ENCODE results near the gene CSNK1G2. TPM values are rescaled to one million over a fixed set of nuclear protein-coding genes. Genes with fewer than 3 reads are reported as not detected.

CSNK1G2 gene
- total RNA-seq, 1 experiment from 2014 or later = 126 TPM

DNA sequence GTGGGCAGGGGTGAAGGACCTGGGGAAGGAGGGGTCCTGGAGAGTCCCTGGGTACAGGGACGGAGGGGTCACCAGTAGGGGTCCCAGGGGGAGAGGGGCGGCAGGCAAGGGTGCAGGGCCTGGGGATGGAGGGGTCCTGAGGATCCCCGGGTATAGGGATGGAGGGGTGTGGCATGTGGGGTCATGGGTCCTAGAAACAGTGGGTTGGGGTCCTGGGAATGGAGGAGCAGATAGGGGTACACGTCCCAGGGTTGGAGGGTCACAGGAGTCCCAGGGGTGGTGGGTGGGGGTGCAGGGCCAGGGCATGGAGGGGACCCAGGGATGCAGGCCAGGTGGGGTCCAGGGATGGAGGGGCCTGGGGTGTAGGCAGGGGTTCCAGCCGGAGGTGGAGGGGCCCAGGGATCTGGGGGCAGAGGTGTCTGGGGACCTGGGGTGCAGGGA is 73.2 kb downstream of the CSNK1G2 start:
- ChIA-PET CTCF (no interaction called here), POLR2A (no interaction called here)
- H3K4me3 Mint-ChIP-seq = peak overlapping the region; percentile 56; the same call in 1 of the 2 replicates
- H3K36me3 Mint-ChIP-seq = peaks cover 21% of the 10 kb centered on the region
- H3K4me1 Mint-ChIP-seq = peaks cover 4% of the 10 kb centered on the region
- no peaks in the 10 kb centered on the region for H3K9me3 Mint-ChIP-seq
- no peak for DNase-seq (ENCODE audit: low spot score)
- no peak for ATAC-seq
- H3K27ac Mint-ChIP-seq = no peak overlapping the region
- H3K27me3 Mint-ChIP-seq (ENCODE audit: low read depth) = peaks cover 4% of the 10 kb centered on the region; the same call in 1 of the 2 replicates
- TF ChIP-seq GABPB1 (CRISPR knock-in tag; IDR thresholded peaks at IDR 0.05) (no peak), ZNF532 (CRISPR knock-in tag; IDR thresholded peaks at IDR 0.05; ENCODE audit: borderline replicate concordance) (no peak), PRRX2 (CRISPR knock-in tag; IDR thresholded peaks at IDR 0.05) (no peak), ZBTB43 (CRISPR knock-in tag; IDR thresholded peaks at IDR 0.05) (no peak), OVOL2 (CRISPR knock-in tag; IDR thresholded peaks at IDR 0.05; ENCODE audit: borderline replicate concordance) (no peak), ZNF423 (CRISPR knock-in tag; IDR thresholded peaks at IDR 0.05) (no peak), E2F4 (CRISPR knock-in tag; IDR thresholded peaks at IDR 0.05; ENCODE audit: borderline replicate concordance, low read depth) (no peak), MYBL2 (CRISPR knock-in tag; IDR thresholded peaks at IDR 0.05) (no peak), STAT6 (CRISPR knock-in tag; conservative IDR thresholded peaks at IDR 0.05; ENCODE audit: low read depth) (no peak), CREB1 (CRISPR knock-in tag; IDR thresholded peaks at IDR 0.05) (no peak), NFYB (CRISPR knock-in tag; conservative IDR thresholded peaks at IDR 0.05; ENCODE audit: low read depth) (no peak), JAZF1 (CRISPR knock-in tag; IDR thresholded peaks at IDR 0.05) (no peak), SP1 (CRISPR knock-in tag; conservative IDR thresholded peaks at IDR 0.05) (no peak)
- TF ChIP-seq, protein P1, sequence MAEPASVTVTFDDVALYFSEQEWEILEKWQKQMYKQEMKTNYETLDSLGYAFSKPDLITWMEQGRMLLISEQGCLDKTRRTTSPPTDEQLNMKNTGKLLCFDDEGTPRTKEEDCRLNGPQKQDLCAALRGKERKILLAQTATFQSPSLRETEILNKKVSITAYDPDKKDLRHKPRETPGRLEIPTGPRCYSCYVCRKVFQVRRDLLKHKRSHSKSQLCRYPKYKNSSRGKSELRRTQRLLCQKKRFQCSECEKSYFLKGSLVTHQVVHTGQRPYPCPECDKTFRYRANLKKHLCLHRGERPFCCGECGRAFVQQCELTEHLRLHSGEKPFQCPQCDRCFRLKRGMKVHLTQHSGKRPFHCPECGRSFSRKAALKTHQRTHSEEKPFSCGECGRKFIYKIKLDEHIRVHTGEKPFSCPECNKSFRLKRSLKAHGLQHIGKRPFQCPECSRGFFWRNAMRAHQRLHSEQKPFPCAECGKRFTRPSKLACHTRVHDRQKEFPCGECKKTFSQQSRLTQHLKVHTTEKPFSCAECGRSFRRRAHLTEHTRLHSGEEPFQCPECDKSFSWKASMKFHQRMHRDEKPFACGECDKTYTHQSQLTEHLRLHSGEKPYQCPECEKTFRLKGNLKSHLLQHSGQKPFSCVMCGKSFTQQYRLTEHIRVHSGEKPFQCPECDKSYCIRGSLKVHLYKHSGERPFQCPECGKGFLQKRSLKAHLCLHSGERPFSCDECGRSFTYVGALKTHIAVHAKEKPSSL (CRISPR knock-in tag; conservative IDR thresholded peaks at IDR 0.05) = no peak
- TF ChIP-seq, protein P2, sequence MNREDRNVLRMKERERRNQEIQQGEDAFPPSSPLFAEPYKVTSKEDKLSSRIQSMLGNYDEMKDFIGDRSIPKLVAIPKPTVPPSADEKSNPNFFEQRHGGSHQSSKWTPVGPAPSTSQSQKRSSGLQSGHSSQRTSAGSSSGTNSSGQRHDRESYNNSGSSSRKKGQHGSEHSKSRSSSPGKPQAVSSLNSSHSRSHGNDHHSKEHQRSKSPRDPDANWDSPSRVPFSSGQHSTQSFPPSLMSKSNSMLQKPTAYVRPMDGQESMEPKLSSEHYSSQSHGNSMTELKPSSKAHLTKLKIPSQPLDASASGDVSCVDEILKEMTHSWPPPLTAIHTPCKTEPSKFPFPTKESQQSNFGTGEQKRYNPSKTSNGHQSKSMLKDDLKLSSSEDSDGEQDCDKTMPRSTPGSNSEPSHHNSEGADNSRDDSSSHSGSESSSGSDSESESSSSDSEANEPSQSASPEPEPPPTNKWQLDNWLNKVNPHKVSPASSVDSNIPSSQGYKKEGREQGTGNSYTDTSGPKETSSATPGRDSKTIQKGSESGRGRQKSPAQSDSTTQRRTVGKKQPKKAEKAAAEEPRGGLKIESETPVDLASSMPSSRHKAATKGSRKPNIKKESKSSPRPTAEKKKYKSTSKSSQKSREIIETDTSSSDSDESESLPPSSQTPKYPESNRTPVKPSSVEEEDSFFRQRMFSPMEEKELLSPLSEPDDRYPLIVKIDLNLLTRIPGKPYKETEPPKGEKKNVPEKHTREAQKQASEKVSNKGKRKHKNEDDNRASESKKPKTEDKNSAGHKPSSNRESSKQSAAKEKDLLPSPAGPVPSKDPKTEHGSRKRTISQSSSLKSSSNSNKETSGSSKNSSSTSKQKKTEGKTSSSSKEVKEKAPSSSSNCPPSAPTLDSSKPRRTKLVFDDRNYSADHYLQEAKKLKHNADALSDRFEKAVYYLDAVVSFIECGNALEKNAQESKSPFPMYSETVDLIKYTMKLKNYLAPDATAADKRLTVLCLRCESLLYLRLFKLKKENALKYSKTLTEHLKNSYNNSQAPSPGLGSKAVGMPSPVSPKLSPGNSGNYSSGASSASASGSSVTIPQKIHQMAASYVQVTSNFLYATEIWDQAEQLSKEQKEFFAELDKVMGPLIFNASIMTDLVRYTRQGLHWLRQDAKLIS (CRISPR knock-in tag; IDR thresholded peaks at IDR 0.05; ENCODE audit: borderline replicate concordance) = no peak
- TF ChIP-seq, protein P3, sequence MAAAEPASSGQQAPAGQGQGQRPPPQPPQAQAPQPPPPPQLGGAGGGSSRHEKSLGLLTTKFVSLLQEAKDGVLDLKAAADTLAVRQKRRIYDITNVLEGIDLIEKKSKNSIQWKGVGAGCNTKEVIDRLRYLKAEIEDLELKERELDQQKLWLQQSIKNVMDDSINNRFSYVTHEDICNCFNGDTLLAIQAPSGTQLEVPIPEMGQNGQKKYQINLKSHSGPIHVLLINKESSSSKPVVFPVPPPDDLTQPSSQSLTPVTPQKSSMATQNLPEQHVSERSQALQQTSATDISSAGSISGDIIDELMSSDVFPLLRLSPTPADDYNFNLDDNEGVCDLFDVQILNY (CRISPR knock-in tag; IDR thresholded peaks at IDR 0.05) = no peak
- TF ChIP-seq, protein P4, sequence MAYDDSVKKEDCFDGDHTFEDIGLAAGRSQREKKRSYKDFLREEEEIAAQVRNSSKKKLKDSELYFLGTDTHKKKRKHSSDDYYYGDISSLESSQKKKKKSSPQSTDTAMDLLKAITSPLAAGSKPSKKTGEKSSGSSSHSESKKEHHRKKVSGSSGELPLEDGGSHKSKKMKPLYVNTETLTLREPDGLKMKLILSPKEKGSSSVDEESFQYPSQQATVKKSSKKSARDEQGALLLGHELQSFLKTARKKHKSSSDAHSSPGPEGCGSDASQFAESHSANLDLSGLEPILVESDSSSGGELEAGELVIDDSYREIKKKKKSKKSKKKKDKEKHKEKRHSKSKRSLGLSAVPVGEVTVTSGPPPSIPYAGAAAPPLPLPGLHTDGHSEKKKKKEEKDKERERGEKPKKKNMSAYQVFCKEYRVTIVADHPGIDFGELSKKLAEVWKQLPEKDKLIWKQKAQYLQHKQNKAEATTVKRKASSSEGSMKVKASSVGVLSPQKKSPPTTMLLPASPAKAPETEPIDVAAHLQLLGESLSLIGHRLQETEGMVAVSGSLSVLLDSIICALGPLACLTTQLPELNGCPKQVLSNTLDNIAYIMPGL (CRISPR knock-in tag; IDR thresholded peaks at IDR 0.05) = no peak

Data from WTC11 (cell line).